Measurements from ENCODE around the gene GCDH. TPM values are rescaled to one million over a fixed set of nuclear protein-coding genes. Genes with fewer than 3 reads are reported as not detected.
"Not testable (repeated sequence)": the region's sequence is repeated elsewhere in the genome, so short reads cannot be mapped to it uniquely, and the experiment has no call there.

The GCDH gene
- total RNA-seq, 2 experiments from 2014 or later, result 31.5 to 48.7 TPM

GRCh38 chr19:12886969-12887747 is 3.8 kb upstream of the GCDH start, which contains the start of gene KLF1:
TSS of gene KLF1 (minus strand) at chr19:12887201. CDS start at chr19:12887140, 61 bp downstream.
- Histone ChIP-seq H4K20me1 (ENCODE audit: insufficient read depth, low read length) (no peaks in the 10 kb centered on the region), H3K4me2 (ENCODE audit: low read length) (no peak within 1 kb of the TSS), H3K9me3 (ENCODE audit: low read length) (peaks cover 11% of the 10 kb centered on the region), H3K4me1 (ENCODE audit: insufficient read depth, low read length, poor library complexity, severe bottlenecking) (peaks cover 24% of the 10 kb centered on the region), H3K27ac (ENCODE audit: low read depth, low read length, poor library complexity, severe bottlenecking) (no peak within 1 kb of the TSS), H3K9me2 (ENCODE audit: insufficient read depth, low read length) (no peaks in the 10 kb centered on the region), H2AFZ (ENCODE audit: low read length) (no peak within 1 kb of the TSS), H3K36me3 (ENCODE audit: insufficient read depth, low read length) (no peaks in the 10 kb centered on the region), H3K79me2 (ENCODE audit: insufficient read depth, low read depth, low read length) (peaks cover 9% of the 10 kb centered on the region; the same call in 1 of the 2 replicates), H3K4me3 (ENCODE audit: low read depth, low read length, poor library complexity, severe bottlenecking) (no peak within 1 kb of the TSS)
- POLR2A ChIA-PET, result no interaction called here
- CTCF ChIA-PET (ENCODE audit: unreplicated experiment), result no interaction called here
- no TSS peak for BruUV-seq (replicated peaks)
- no peak for DNase-seq (ENCODE audit: low spot score)
- TF ChIP-seq CTCF (conservative IDR thresholded peaks at IDR 0.05; ENCODE audit: low read length), result no peak
- TF ChIP-seq EZH2phosphoT487 (IDR thresholded peaks at IDR 0.05; ENCODE audit: borderline replicate concordance, low read depth, low read length), result no peak
- intact Hi-C loops (cut with micrococcal nuclease; ENCODE audit: unreplicated experiment), result no loop called here

- BruUV-seq (replicated peaks), result no TSS peak
- Histone ChIP-seq H4K20me1 (ENCODE audit: insufficient read depth, low read length) (no peaks in the 10 kb centered on the region), H3K79me2 (ENCODE audit: insufficient read depth, low read depth, low read length) (peaks cover 9% of the 10 kb centered on the region; the same call in 1 of the 2 replicates), H3K4me1 (ENCODE audit: insufficient read depth, low read length, poor library complexity, severe bottlenecking) (peaks cover 22% of the 10 kb centered on the region), H3K4me3 (ENCODE audit: low read depth, low read length, poor library complexity, severe bottlenecking) (no peak overlapping the region), H3K9me3 (ENCODE audit: low read length) (peaks cover 11% of the 10 kb centered on the region), H3K36me3 (ENCODE audit: insufficient read depth, low read length) (no peaks in the 10 kb centered on the region), H3K9me2 (ENCODE audit: insufficient read depth, low read length) (no peaks in the 10 kb centered on the region), H3K4me2 (ENCODE audit: low read length) (no peak overlapping the region), H3K27ac (ENCODE audit: low read depth, low read length, poor library complexity, severe bottlenecking) (no peak overlapping the region), H2AFZ (ENCODE audit: low read length) (no peak overlapping the region)
- POLR2A ChIA-PET, result no interaction called here
- TF ChIP-seq EZH2phosphoT487 (IDR thresholded peaks at IDR 0.05; ENCODE audit: borderline replicate concordance, low read depth, low read length) (no peak), CTCF (conservative IDR thresholded peaks at IDR 0.05; ENCODE audit: low read length) (no peak)
- CTCF ChIA-PET (ENCODE audit: unreplicated experiment), result no interaction called here
- intact Hi-C loops (cut with micrococcal nuclease; ENCODE audit: unreplicated experiment), result no loop called here
- DNase-seq (ENCODE audit: low spot score), result no peak
Measured at GRCh38 chr19:12888006-12888603, 2.9 kb upstream of the GCDH start.

- H2AFZ ChIP-seq (ENCODE audit: low read length), result peak overlapping the region; percentile 70; the same call in 1 of the 2 replicates
- H3K36me3 ChIP-seq (ENCODE audit: insufficient read depth, low read length), result peaks cover 13% of the 10 kb centered on the region; the same call in 1 of the 2 replicates
- H3K4me2 ChIP-seq (ENCODE audit: low read length), result peak overlapping the region; percentile 78
- DNase-seq (ENCODE audit: low spot score); H3K9me2 ChIP-seq (ENCODE audit: insufficient read depth, low read length); H3K79me2 ChIP-seq (ENCODE audit: insufficient read depth, low read depth, low read length); BruUV-seq (replicated peaks); H3K9me3 ChIP-seq (ENCODE audit: low read length); H4K20me1 ChIP-seq (ENCODE audit: insufficient read depth, low read length): not testable (repeated sequence)
- POLR2A ChIA-PET, result interaction anchor here (0.6 to 1.5 kb wide), 9 partner anchors 8 to 265 kb away, joined by 3 to 8 read pairs (median 5); partner anchors contain the start of genes DNASE2 and GET3
- intact Hi-C loops (cut with micrococcal nuclease; ENCODE audit: unreplicated experiment), result loop anchor here (1.0 to 5.0 kb wide), 3 partner anchors 29 to 67 kb away; partner anchors contain the start of genes FARSA, GADD45GIP1 and SYCE2
- peaks cover 15% of the 10 kb centered on the region for H3K4me1 ChIP-seq (ENCODE audit: insufficient read depth, low read length, poor library complexity, severe bottlenecking)
- H3K4me3 ChIP-seq (ENCODE audit: low read depth, low read length, poor library complexity, severe bottlenecking), result peak overlapping the region; percentile 91
- peak overlapping the region; percentile 50 for H3K27ac ChIP-seq (ENCODE audit: low read depth, low read length, poor library complexity, severe bottlenecking)
- CTCF ChIA-PET (ENCODE audit: unreplicated experiment), result interaction anchor here (0.6 to 1.1 kb wide), 3 partner anchors 8 to 75 kb away, joined by 3 to 4 read pairs (median 3); no protein-coding TSS in a partner anchor
Measured at GRCh38 chr19:12890299-12890786, 617 bp upstream of the GCDH start.

All from OCI-LY7 (cell line).